GM12874 (cell line): ENCODE results near the gene TBCD.

Source experiments
- CTCF ChIP-seq: IDR thresholded peaks from 2 replicates; pipeline ENCODE4 v1.5.1; 2011; ENCODE audit warnings: low read depth, mild to moderate bottlenecking, control low read depth, low read length, moderate library complexity; ENCODE audit not compliant: insufficient read depth

Gene TBCD

GRCh38 chr17:82983510-82984248 lies 231.8 kb downstream of the TBCD start:
- no peak for TF ChIP-seq CTCF

GRCh38 chr17:82984751-82985427 lies 233.0 kb downstream of the TBCD start:
- no peak for TF ChIP-seq CTCF

GRCh38 chr17:82985428-82985805 lies 233.6 kb downstream of the TBCD start:
- no peak for TF ChIP-seq CTCF

GRCh38 chr17:82985973-82986372 lies 234.1 kb downstream of the TBCD start:
- no peak for TF ChIP-seq CTCF

- TF ChIP-seq CTCF = no peak
These were observed 238.0 kb downstream of the TBCD start for GRCh38 chr17:82989881-82990280.

- no peak for TF ChIP-seq CTCF
These were observed 241.1 kb downstream of the TBCD start for GRCh38 chr17:82993005-82993404.
